Measurements from ENCODE around the gene PSD4. TPM values are rescaled to one million over a fixed set of nuclear protein-coding genes. Genes with fewer than 3 reads are reported as not detected.

The PSD4 gene
- total and polyA plus RNA-seq, 2 of the 8 experiments (the other 6 are each of a cell fraction or from before 2014, with no cell fraction given) = 0.53 to 1.2 TPM

DNA sequence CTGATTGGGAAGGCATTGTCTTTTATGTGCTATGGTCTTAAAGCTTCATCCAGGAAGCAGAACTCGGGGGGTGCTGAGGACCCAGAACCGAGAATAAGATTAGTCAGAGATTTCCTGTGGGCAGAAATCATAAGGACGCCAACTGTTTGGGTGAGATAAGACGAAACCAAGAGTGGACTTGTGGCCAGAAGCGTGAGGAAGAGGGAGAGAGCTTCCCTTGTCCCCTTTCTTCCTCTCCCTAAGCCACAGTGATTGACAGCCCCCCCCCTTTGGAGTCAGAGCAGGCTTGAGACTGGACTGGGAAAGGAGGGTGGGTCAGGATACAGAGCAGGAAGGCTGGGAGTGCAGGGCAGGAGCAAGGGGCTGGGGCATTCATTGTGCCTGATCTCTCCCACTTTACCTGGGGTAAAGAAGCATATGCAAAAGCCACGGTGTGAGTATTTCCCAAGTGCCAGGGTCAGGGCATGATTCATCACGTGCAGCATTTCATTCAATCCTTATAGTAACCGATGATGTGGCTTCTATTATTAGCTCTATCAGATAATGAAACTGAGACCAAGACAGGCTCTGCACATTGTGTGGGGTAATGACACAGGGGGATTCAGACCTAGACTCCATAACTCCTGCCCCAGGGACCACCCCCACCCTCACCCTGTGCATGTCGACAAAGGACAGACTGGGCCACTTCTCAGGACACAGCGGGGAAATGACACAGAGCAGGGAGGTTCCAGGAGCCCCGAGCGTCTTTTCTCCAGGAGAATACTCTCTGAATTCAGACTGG, 49.4 kb upstream of the PSD4 start (continued):
- no peak for TF ChIP-seq BRCA1 (IDR thresholded peaks at IDR 0.05; ENCODE audit: low read depth, low read length)
- no peak for TF ChIP-seq CREB1 (IDR thresholded peaks at IDR 0.05)
- no peak for TF ChIP-seq SUZ12 (IDR thresholded peaks at IDR 0.05; ENCODE audit: low read length)
- TF ChIP-seq, protein P1, sequence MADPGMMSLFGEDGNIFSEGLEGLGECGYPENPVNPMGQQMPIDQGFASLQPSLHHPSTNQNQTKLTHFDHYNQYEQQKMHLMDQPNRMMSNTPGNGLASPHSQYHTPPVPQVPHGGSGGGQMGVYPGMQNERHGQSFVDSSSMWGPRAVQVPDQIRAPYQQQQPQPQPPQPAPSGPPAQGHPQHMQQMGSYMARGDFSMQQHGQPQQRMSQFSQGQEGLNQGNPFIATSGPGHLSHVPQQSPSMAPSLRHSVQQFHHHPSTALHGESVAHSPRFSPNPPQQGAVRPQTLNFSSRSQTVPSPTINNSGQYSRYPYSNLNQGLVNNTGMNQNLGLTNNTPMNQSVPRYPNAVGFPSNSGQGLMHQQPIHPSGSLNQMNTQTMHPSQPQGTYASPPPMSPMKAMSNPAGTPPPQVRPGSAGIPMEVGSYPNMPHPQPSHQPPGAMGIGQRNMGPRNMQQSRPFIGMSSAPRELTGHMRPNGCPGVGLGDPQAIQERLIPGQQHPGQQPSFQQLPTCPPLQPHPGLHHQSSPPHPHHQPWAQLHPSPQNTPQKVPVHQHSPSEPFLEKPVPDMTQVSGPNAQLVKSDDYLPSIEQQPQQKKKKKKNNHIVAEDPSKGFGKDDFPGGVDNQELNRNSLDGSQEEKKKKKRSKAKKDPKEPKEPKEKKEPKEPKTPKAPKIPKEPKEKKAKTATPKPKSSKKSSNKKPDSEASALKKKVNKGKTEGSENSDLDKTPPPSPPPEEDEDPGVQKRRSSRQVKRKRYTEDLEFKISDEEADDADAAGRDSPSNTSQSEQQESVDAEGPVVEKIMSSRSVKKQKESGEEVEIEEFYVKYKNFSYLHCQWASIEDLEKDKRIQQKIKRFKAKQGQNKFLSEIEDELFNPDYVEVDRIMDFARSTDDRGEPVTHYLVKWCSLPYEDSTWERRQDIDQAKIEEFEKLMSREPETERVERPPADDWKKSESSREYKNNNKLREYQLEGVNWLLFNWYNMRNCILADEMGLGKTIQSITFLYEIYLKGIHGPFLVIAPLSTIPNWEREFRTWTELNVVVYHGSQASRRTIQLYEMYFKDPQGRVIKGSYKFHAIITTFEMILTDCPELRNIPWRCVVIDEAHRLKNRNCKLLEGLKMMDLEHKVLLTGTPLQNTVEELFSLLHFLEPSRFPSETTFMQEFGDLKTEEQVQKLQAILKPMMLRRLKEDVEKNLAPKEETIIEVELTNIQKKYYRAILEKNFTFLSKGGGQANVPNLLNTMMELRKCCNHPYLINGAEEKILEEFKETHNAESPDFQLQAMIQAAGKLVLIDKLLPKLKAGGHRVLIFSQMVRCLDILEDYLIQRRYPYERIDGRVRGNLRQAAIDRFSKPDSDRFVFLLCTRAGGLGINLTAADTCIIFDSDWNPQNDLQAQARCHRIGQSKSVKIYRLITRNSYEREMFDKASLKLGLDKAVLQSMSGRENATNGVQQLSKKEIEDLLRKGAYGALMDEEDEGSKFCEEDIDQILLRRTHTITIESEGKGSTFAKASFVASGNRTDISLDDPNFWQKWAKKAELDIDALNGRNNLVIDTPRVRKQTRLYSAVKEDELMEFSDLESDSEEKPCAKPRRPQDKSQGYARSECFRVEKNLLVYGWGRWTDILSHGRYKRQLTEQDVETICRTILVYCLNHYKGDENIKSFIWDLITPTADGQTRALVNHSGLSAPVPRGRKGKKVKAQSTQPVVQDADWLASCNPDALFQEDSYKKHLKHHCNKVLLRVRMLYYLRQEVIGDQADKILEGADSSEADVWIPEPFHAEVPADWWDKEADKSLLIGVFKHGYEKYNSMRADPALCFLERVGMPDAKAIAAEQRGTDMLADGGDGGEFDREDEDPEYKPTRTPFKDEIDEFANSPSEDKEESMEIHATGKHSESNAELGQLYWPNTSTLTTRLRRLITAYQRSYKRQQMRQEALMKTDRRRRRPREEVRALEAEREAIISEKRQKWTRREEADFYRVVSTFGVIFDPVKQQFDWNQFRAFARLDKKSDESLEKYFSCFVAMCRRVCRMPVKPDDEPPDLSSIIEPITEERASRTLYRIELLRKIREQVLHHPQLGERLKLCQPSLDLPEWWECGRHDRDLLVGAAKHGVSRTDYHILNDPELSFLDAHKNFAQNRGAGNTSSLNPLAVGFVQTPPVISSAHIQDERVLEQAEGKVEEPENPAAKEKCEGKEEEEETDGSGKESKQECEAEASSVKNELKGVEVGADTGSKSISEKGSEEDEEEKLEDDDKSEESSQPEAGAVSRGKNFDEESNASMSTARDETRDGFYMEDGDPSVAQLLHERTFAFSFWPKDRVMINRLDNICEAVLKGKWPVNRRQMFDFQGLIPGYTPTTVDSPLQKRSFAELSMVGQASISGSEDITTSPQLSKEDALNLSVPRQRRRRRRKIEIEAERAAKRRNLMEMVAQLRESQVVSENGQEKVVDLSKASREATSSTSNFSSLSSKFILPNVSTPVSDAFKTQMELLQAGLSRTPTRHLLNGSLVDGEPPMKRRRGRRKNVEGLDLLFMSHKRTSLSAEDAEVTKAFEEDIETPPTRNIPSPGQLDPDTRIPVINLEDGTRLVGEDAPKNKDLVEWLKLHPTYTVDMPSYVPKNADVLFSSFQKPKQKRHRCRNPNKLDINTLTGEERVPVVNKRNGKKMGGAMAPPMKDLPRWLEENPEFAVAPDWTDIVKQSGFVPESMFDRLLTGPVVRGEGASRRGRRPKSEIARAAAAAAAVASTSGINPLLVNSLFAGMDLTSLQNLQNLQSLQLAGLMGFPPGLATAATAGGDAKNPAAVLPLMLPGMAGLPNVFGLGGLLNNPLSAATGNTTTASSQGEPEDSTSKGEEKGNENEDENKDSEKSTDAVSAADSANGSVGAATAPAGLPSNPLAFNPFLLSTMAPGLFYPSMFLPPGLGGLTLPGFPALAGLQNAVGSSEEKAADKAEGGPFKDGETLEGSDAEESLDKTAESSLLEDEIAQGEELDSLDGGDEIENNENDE (IDR thresholded peaks at IDR 0.05; ENCODE audit: insufficient replicate concordance, low read length) = no peak
- no peak for TF ChIP-seq ZNF274 (IDR thresholded peaks at IDR 0.05; ENCODE audit: borderline replicate concordance, extremely low read depth, low read length)
- TF ChIP-seq, protein P2, sequence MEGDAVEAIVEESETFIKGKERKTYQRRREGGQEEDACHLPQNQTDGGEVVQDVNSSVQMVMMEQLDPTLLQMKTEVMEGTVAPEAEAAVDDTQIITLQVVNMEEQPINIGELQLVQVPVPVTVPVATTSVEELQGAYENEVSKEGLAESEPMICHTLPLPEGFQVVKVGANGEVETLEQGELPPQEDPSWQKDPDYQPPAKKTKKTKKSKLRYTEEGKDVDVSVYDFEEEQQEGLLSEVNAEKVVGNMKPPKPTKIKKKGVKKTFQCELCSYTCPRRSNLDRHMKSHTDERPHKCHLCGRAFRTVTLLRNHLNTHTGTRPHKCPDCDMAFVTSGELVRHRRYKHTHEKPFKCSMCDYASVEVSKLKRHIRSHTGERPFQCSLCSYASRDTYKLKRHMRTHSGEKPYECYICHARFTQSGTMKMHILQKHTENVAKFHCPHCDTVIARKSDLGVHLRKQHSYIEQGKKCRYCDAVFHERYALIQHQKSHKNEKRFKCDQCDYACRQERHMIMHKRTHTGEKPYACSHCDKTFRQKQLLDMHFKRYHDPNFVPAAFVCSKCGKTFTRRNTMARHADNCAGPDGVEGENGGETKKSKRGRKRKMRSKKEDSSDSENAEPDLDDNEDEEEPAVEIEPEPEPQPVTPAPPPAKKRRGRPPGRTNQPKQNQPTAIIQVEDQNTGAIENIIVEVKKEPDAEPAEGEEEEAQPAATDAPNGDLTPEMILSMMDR (IDR thresholded peaks at IDR 0.05; ENCODE audit: control extremely low read depth in 1 of 3, insufficient read depth in 1 of 3, low read depth in 1 of 3, low read length in 3 of 3) = no peak
